ENCODE measurements around the gene STBD1.

STBD1 gene

GRCh38 chr4:76307660-76308014 is 1.1 kb downstream of the STBD1 start:
- peak overlapping the region; percentile 68 to 86 for H3K4me3 ChIP-seq (replicated peaks in 1 of 2; ENCODE audit: low read depth in 2 of 2, low read length in 2 of 2)
- TF ChIP-seq CTCF (IDR thresholded peaks at IDR 0.05; ENCODE audit: low read depth, low read length) = no peak
- peak; percentile 3 to 8 for DNase-seq (ENCODE audit: low read depth in 2 of 2)

GRCh38 chr4:76308548-76308947 is 2.0 kb downstream of the STBD1 start:
- no peak overlapping the region for H3K4me3 ChIP-seq (replicated peaks in 1 of 2; ENCODE audit: low read depth in 2 of 2, low read length in 2 of 2)
- no peak for TF ChIP-seq CTCF (IDR thresholded peaks at IDR 0.05; ENCODE audit: low read depth, low read length)
- DNase-seq (ENCODE audit: low read depth in 2 of 2) = peak; percentile 7 to 33

- no peak overlapping the region for H3K4me3 ChIP-seq (replicated peaks in 1 of 2; ENCODE audit: low read depth in 2 of 2, low read length in 2 of 2)
- DNase-seq (ENCODE audit: low read depth in 2 of 2) = no peak
- TF ChIP-seq CTCF (IDR thresholded peaks at IDR 0.05; ENCODE audit: low read depth, low read length) = no peak
Observed at GRCh38 chr4:76309939-76310550, 3.5 kb downstream of the STBD1 start.

GRCh38 chr4:76310683-76311082 is 4.2 kb downstream of the STBD1 start:
- no peak for TF ChIP-seq CTCF (IDR thresholded peaks at IDR 0.05; ENCODE audit: low read depth, low read length)
- no peak for DNase-seq (ENCODE audit: low read depth in 2 of 2)
- no peak overlapping the region for H3K4me3 ChIP-seq (replicated peaks in 1 of 2; ENCODE audit: low read depth in 2 of 2, low read length in 2 of 2)

- no peak for TF ChIP-seq CTCF (IDR thresholded peaks at IDR 0.05; ENCODE audit: low read depth, low read length)
- DNase-seq (ENCODE audit: low read depth in 2 of 2) = no peak
- H3K4me3 ChIP-seq (replicated peaks in 1 of 2; ENCODE audit: low read depth in 2 of 2, low read length in 2 of 2) = no peak overlapping the region
Observed at GRCh38 chr4:76311896-76312331, 5.4 kb downstream of the STBD1 start.

- no peak overlapping the region for H3K4me3 ChIP-seq (replicated peaks in 1 of 2; ENCODE audit: low read depth in 2 of 2, low read length in 2 of 2)
- DNase-seq (ENCODE audit: low read depth in 2 of 2) = no peak
- TF ChIP-seq CTCF (IDR thresholded peaks at IDR 0.05; ENCODE audit: low read depth, low read length) = no peak
Observed at GRCh38 chr4:76312457-76312856, 5.9 kb downstream of the STBD1 start.

GRCh38 chr4:76313547-76313946 is 7.0 kb downstream of the STBD1 start:
- no peak for DNase-seq (ENCODE audit: low read depth in 2 of 2)
- no peak overlapping the region for H3K4me3 ChIP-seq (replicated peaks in 1 of 2; ENCODE audit: low read depth in 2 of 2, low read length in 2 of 2)
- no peak for TF ChIP-seq CTCF (IDR thresholded peaks at IDR 0.05; ENCODE audit: low read depth, low read length)
